Ectodermal cell (in vitro differentiated cells): ENCODE results near the gene P2RY8.
"Not testable (repeated sequence)": the region's sequence is repeated elsewhere in the genome, so short reads cannot be mapped to it uniquely, and the experiment has no call there.

Experiments
- H3K27ac ChIP-seq: 2 replicates; pipeline ENCODE4 v1.7.0; 2013; ENCODE audit warnings: mild to moderate bottlenecking, low read depth, low read length; ENCODE audit not compliant: insufficient read depth, poor library complexity, severe bottlenecking
- H3K27me3 ChIP-seq: 2 replicates; pipeline ENCODE4 v1.7.0; 2013; ENCODE audit warnings: mild to moderate bottlenecking, low read length; ENCODE audit not compliant: insufficient read depth, control insufficient read depth, poor library complexity, severe bottlenecking
- H3K36me3 ChIP-seq: one replicate; pipeline ENCODE4 v1.7.0; 2013; ENCODE audit warnings: low read length; ENCODE audit not compliant: control insufficient read depth, insufficient read depth
- H3K4me1 ChIP-seq: one replicate; pipeline ENCODE4 v1.7.0; 2013; ENCODE audit warnings: low read length; ENCODE audit not compliant: control insufficient read depth, insufficient read depth
- H3K4me3 ChIP-seq: 2 replicates; pipeline ENCODE4 v1.7.0; 2013; ENCODE audit warnings: low read depth, low read length, control low read depth; ENCODE audit not compliant: insufficient read depth
- H3K9me3 ChIP-seq: 2 replicates; pipeline ENCODE4 v1.7.0; 2013; ENCODE audit warnings: mild to moderate bottlenecking, low read length, moderate library complexity; ENCODE audit not compliant: control insufficient read depth
- WGBS, 2 experiments: methylation state at CpG; one replicate each; pipeline ENCODE4 v1.1.7; 2013; ENCODE audit warnings: missing lambda C conversion rate in 2 of 2; 5-methylcytosine and 5-hydroxymethylcytosine counted together

P2RY8 gene

DNA sequence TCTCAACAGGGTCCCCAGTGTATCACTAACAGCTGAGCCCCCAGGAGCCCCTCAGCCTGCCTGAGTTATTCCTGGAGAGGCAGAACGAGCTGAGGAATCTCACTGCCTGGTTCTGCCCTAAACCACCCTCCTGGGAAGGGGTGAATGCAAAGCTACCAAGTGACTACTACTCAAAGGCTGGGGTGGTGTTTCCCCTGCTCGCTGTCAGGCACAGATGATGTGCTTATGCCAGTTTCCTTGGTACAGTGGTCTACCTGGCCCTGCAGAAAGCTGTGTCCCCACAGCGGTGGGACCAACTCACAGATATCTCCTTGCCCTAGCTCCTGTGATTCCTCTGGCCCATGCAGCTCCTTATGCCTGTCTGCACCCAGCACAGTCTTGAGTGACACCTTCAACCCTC, 48.8 kb downstream of the P2RY8 start:
- Histone ChIP-seq H3K27ac (no peak overlapping the region), H3K4me1 (no peaks in the 10 kb centered on the region), H3K27me3 (no peaks in the 10 kb centered on the region), H3K36me3 (no peaks in the 10 kb centered on the region), H3K9me3 (no peaks in the 10 kb centered on the region), H3K4me3 (no peak overlapping the region)
- 81 to 84% methylated on average over 3 of the region's 3 CpGs for WGBS, 2 experiments

DNA sequence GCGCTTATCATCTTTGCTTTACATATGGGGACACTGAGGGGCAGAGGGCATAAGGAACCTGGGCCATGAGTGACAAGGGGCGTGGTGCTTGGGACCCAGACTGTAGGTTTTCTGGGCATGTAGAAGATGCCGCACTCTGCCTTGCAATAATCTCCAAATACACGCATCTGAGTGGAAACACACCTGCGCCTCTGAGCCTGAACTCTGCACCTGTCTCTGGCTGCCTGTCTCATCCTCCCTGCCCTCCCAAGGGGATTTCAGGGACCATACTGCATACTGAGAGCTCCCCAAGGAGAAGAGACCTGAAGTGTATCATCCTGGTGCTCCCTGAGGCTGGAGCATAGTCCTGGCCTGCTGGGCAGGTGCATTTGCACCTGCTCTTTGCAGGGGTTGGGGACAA, 49.6 kb downstream of the P2RY8 start:
- H3K4me3 ChIP-seq, result no peak overlapping the region
- H3K36me3 ChIP-seq, result no peaks in the 10 kb centered on the region
- no peak overlapping the region for H3K27ac ChIP-seq
- H3K4me1 ChIP-seq, result no peaks in the 10 kb centered on the region
- no peaks in the 10 kb centered on the region for H3K9me3 ChIP-seq
- H3K27me3 ChIP-seq, result no peaks in the 10 kb centered on the region
- WGBS, 2 experiments, result 88 to 94% methylated on average over 5 of the region's 5 CpGs

DNA sequence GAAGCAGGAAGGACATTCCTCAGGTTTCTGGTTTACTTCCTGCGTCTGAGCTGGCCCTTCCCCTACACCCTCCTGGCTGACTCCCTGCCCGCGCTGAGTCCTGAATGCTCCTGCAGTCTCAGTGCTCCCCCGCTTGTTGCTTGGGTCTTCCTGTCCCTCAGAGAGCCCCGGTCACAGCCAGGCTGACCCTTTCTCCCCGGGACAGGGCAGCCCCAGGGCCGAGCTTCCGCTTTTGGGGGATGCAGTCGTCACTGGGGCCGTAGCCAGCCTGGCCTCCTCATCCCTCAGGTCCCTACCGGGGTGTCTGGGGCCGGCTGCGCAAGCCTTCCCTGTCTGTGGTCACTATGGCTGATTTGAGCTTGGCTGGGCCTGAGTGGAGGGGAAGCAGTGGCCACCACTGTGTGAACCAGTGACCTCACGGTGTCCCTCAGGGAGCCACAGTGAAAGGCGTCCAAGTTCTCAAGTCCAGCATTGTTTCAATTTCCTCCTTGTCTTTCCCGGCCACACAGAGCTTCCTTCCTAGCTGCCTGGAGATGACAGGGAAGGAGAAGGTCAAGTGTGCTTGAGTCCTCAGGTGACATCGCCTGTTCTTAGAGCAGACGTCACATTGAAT, 50.1 kb downstream of the P2RY8 start:
- no peaks in the 10 kb centered on the region for H3K27me3 ChIP-seq
- H3K4me3 ChIP-seq, result no peak overlapping the region
- 86% methylated on average over 18 of the region's 18 CpGs for WGBS, 2 experiments
- no peak overlapping the region for H3K27ac ChIP-seq
- no peaks in the 10 kb centered on the region for H3K9me3 ChIP-seq
- no peaks in the 10 kb centered on the region for H3K36me3 ChIP-seq
- no peaks in the 10 kb centered on the region for H3K4me1 ChIP-seq

DNA sequence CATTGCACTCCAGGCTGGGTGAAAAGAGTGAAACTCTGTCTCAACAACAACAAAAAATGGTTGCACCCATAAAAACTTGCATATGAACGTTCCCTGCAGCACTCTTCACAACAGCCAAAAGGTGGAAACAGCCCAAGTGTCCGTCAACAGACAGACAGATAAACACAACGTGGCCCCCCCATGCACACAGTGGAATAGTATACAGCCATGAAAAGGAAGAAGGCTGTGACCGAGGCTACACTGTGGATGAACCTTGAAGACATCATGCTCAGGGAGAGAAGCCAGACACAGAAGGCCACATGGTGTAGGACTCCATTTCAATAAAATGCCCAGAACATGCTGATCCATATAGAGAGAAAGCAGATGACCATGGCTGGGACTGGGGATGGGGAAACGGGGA, 50.8 kb downstream of the P2RY8 start:
- no peaks in the 10 kb centered on the region for H3K4me1 ChIP-seq
- H3K27me3 ChIP-seq, result no peaks in the 10 kb centered on the region
- no peak overlapping the region for H3K27ac ChIP-seq
- H3K4me3 ChIP-seq, result no peak overlapping the region
- no peaks in the 10 kb centered on the region for H3K36me3 ChIP-seq
- H3K9me3 ChIP-seq, result no peaks in the 10 kb centered on the region
- 89 to 92% methylated on average over 5 of the region's 5 CpGs for WGBS, 2 experiments

DNA sequence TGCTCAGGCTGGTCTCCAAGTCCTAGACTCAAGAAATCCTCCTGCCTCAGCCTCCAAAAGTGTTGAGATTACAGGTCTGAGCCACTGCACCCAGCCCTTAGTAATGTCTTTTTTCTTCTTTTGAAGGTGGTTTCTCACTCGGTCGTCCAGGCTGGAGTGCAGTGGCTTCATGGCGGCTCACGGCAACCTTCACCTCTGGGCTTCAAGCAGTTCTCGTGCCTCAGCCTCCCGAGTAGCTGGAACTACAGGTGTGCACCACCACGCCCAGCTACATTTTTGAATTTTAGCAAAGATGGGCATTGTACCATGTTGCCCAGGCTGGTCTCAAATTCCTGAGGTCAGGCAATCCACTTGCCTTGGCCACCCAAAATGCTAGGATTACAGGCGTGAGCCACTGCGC, 52.0 kb downstream of the P2RY8 start:
- Histone ChIP-seq H3K27me3 (no peaks in the 10 kb centered on the region), H3K9me3 (no peaks in the 10 kb centered on the region), H3K4me1 (no peaks in the 10 kb centered on the region), H3K4me3 (no peak overlapping the region), H3K27ac (no peak overlapping the region), H3K36me3 (no peaks in the 10 kb centered on the region)
- WGBS, 2 experiments, result 92 to 93% methylated on average over 8 to 9 of the region's 9 CpGs

DNA sequence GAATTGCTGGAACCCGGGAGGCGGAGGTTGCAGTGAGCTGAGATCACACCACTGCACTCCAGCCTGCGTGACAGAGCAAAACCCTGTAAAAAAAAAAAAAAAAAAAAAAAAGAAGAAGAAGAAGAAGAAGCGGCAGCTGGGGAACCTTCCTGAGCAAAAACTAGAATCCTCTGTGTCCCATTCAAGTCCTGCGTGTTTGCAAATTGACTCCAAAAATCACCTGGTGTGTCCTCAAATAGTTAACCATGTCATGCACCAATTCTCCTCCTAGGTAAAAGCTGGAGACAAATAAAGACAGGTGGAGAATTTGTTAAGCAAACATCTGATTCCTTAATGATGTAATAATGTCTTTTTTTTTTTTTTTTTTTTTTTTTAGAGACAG, 52.4 kb downstream of the P2RY8 start:
- Histone ChIP-seq H3K36me3 (no peaks in the 10 kb centered on the region), H3K27ac (no peak overlapping the region), H3K27me3 (no peaks in the 10 kb centered on the region), H3K9me3 (no peaks in the 10 kb centered on the region), H3K4me3 (no peak overlapping the region), H3K4me1 (no peaks in the 10 kb centered on the region)
- WGBS, 2 experiments, result 92 to 95% methylated on average over 4 to 5 of the region's 5 CpGs

DNA sequence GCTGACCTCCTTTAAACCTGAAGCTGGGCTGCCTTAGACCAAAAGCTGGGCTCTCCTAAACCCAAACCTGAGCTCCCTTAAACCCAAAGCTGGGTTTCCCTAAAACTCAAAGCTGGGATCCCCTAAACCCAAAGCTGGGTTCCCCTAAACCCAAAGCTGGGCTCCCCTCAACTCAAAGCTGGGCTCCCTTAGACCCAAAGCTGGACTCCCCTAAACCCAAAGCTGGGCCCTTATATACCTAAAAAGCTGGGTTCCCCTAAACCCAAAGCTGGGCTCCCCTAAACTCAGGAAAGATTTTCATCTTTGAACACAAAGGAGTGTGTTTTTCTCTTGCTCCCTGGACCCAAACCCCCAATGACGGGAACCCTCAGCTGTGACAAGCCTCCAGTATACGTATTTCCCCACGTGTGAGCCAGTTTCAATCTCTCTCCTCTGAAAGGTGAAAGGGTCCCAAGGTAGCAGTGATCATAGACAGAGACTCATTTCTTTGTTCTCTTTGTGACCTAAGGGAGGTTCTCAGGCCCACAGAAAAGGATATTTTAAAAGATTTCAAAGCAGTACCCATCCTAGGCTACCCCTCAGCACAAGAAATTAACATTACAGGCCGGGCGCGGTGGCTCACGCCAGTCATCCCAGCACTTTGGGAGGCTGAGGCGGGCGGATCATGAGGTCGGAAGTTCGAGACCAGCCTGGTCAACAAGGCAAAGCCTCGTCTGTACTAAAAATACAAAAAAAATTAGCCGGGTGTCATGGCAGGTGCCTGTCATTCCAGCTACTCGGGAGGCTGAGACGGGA, 52.9 kb downstream of the P2RY8 start:
- H3K27ac ChIP-seq, result no peak overlapping the region
- no peaks in the 10 kb centered on the region for H3K9me3 ChIP-seq
- H3K36me3 ChIP-seq, result no peaks in the 10 kb centered on the region
- 85 to 87% methylated on average over 15 of the region's 15 CpGs for WGBS, 2 experiments
- H3K4me3 ChIP-seq, result no peak overlapping the region
- no peaks in the 10 kb centered on the region for H3K27me3 ChIP-seq
- no peaks in the 10 kb centered on the region for H3K4me1 ChIP-seq

DNA sequence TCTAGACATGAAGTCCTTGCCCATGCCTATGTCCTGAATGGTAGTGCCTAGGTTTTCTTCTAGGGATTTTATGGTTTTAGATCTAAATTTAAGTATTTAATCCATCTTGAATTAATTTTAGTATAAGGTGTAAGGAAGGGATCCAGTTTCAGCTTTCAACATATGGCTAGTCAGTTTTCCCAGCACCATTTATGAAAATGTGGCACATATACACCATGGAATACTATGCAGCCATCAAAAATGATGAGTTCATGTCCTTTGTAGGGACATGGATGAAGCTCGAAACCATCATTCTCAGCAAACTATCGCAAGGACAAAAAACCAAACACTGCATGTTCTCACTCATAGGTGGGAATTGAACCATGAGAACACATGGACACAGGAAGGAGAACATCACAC, 54.5 kb downstream of the P2RY8 start:
- WGBS, 2 experiments, result no CpG with 5 or more reads among the region's 2 CpGs
- not testable (repeated sequence) for H3K4me1 ChIP-seq, H3K27ac ChIP-seq, H3K27me3 ChIP-seq, H3K36me3 ChIP-seq, H3K4me3 ChIP-seq, H3K9me3 ChIP-seq

DNA sequence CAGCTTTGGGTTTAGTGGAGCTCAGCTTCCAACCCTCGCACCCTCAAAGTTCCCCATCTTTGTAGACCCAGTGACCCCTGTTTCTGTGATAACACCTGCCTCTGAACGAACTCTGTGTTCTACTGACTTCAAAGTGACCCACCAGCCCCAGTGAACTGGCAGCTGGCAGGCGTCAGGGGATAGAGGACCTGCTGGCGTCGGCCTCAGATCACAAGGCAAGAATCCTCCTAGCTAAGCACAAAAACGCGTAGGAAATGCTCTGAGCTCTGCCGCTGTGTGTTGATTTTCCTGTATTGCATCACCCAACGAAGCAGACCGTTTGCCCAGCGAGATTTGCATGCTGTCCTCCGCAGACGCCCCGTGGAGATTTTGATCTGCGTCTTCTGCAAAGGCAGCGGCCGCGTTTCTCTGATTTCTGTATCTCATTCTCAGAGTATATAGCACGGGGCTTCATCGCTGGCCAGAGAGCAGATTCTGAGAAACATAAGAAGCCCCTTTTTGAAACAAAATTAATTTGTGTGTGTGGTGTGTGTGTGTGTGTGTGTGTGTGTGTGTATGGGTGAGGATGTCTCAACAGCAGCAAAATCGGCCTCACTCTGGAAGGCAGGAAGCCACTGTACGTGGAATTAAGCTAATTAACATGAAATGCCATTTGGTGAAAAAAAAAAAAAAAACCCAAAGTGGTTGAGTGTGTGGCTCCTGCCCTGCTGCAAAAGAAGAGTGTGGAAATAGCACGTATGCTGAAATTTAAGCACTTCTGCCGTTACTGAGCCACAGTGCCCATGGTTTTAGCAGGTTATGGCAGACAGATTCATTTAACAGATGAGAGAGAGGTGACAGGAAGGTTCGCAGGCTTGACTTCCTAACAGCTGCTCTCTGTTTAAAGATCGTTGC, 55.1 kb downstream of the P2RY8 start:
- WGBS, 2 experiments, result 24 to 28% methylated on average over 26 of the region's 26 CpGs
- Histone ChIP-seq H3K27ac (no peak overlapping the region), H3K4me1 (no peaks in the 10 kb centered on the region), H3K27me3 (no peaks in the 10 kb centered on the region), H3K4me3 (no peak overlapping the region), H3K36me3 (no peaks in the 10 kb centered on the region), H3K9me3 (no peaks in the 10 kb centered on the region)

DNA sequence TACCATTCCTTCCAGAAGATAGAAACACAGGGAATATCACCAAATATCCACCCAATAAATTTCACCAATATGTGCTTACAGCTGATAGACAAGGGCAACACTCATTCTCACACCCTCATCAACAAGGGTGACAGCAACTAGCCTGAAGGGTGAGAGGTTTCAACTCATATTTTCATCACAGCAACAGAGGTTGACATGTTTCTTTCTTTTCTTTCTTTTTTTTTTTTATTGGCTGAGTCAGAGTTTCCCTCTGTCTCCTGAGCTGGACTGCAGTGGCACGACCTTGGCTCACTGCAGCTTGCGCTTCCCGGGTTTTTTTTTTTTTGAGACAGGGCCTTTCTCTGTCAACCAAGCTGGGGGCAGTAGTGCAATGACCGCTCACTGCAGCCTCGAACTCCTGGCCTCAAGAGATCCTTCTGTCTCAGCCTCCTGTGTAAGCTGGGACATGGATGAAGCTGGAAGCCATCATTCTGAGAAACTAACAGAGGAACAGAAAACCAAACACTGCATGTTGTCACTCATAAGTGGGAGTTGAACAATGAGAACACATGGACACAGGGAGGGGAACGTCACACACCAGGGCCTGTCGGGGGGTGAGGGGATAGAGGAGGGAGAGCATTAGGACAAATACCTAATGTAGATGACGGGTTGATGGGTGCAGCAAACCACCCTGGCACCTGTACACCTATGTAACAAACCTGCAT, 56.8 kb downstream of the P2RY8 start:
- Histone ChIP-seq H3K4me1 (no peaks in the 10 kb centered on the region), H3K4me3 (no peak overlapping the region), H3K9me3 (no peaks in the 10 kb centered on the region), H3K36me3 (no peaks in the 10 kb centered on the region), H3K27ac (no peak overlapping the region), H3K27me3 (no peaks in the 10 kb centered on the region)
- WGBS, 2 experiments, result 80 to 81% methylated on average over 8 of the region's 8 CpGs
